ENCODE results near the gene KCNF1.

DNA sequence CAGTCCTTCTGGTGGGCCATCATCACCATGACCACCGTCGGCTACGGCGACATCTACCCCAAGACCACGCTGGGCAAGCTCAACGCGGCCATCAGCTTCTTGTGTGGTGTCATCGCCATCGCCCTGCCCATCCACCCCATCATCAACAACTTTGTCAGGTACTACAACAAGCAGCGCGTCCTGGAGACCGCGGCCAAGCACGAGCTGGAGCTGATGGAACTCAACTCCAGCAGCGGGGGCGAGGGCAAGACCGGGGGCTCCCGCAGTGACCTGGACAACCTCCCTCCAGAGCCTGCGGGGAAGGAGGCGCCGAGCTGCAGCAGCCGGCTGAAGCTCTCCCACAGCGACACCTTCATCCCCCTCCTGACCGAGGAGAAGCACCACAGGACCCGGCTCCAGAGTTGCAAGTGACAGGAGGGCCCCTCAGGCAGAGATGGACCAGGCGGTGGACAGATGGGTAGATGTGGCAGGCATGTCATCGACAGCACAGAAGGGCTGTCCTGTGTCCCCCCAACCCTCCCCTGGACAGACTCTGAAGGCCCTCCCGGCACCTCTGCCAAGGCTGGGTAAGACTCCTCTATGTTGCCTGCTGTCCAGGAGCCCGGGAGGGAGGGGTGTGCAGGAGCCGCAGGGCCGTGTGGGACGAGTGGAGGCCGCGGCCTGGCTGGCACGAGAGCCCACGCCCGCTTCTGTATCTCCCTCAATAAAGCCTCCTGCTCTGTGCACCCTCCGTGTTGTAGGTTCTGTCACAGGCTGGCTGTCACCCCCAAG is 2.0 kb downstream of the KCNF1 start:
- TF ChIP-seq CTCF (conservative IDR thresholded peaks at IDR 0.05; ENCODE audit: low read length), result no peak
- no peak for TF ChIP-seq EZH2phosphoT487 (IDR thresholded peaks at IDR 0.05; ENCODE audit: borderline replicate concordance, low read depth, low read length)

All from OCI-LY7 (cell line).